IMR-90 (cell line): ENCODE data around the gene BHLHA15. TPM values are rescaled to one million over a fixed set of nuclear protein-coding genes. Genes with fewer than 3 reads are reported as not detected.

ENCODE experiments used
- ATAC-seq: fragments of 200-7000 bp; cut with Tn5 transposase; 2 replicates; pipeline ENCODE4 v1.9.1; 2020; ENCODE audit warnings: low read depth, mild to moderate bottlenecking, moderate library complexity
- BruUV-seq: library from RNA; stranded (reverse); fragments of 400-500 nt; replicated peaks from 2 replicates; lab custom pipeline; 2021; lab: Mats Ljungman, UMichigan
- CTCF ChIA-PET: fragments of 300-600 bp; formaldehyde crosslinking; extraction: SDS; loops from one replicate; lab custom pipeline; 2021; ENCODE audit warnings: antibody characterized with exemption; lab: Yijun Ruan, JAX
- POLR2A ChIA-PET: fragments of 300-600 bp; sonication (Branson Sonifier 250); formaldehyde crosslinking; loops from one replicate; lab custom pipeline; 2022; ENCODE audit warnings: antibody characterized with exemption; ENCODE audit not compliant: unreplicated experiment; lab: Charles Lee
- DNase-seq: peaks from one replicate; pipeline ENCODE4 v3.0.0; 2013
- H2AFZ ChIP-seq: replicated peaks from 2 replicates; pipeline ENCODE3; 2013; ENCODE audit warnings: low read length, mild to moderate bottlenecking; ENCODE audit not compliant: poor library complexity
- H2AK5ac ChIP-seq: 2 replicates; pipeline ENCODE4 v1.6.1; 2013; ENCODE audit warnings: low read depth, low read length, inconsistent platforms
- H2AK9ac ChIP-seq: replicated peaks from 2 replicates; pipeline ENCODE3; 2013; ENCODE audit warnings: mild to moderate bottlenecking, low read depth, low read length, moderate library complexity; ENCODE audit not compliant: poor library complexity
- H2BK120ac ChIP-seq: 2 replicates; pipeline ENCODE4 v1.6.1; 2013; ENCODE audit warnings: low read depth, low read length, inconsistent platforms
- H2BK15ac ChIP-seq: 3 replicates; pipeline ENCODE4 v1.6.1; 2013; ENCODE audit warnings: low read depth, low read length, inconsistent platforms
- H2BK20ac ChIP-seq: 2 replicates; pipeline ENCODE4 v1.6.1; 2013; ENCODE audit warnings: low read depth, mild to moderate bottlenecking, inconsistent platforms, low read length, moderate library complexity
- H2BK5ac ChIP-seq: 2 replicates; pipeline ENCODE4 v1.6.1; 2013; ENCODE audit warnings: mild to moderate bottlenecking, low read depth, low read length, inconsistent platforms; ENCODE audit not compliant: poor library complexity, severe bottlenecking
- H3K14ac ChIP-seq: replicated peaks from 2 replicates; pipeline ENCODE4 v1.6.1; 2013; ENCODE audit warnings: low read depth, low read length, inconsistent platforms
- H3K18ac ChIP-seq: 2 replicates; pipeline ENCODE4 v1.6.1; 2013; ENCODE audit warnings: low read depth, low read length, control low read depth
- H3K23ac ChIP-seq: 2 replicates; pipeline ENCODE4 v1.6.1; 2013; ENCODE audit warnings: low read depth, low read length, inconsistent platforms
- H3K27ac ChIP-seq: 2 replicates; pipeline ENCODE4 v1.5.1; 2013; ENCODE audit warnings: mild to moderate bottlenecking, control low read depth, low read length; ENCODE audit not compliant: insufficient read depth
- H3K27me3 ChIP-seq: 2 replicates; pipeline ENCODE4 v1.6.1; 2013; ENCODE audit warnings: low read length; ENCODE audit not compliant: control insufficient read depth, insufficient read depth
- H3K36me3 ChIP-seq: 2 replicates; pipeline ENCODE4 v1.6.1; 2013; ENCODE audit warnings: low read length, mixed read lengths; ENCODE audit not compliant: control insufficient read depth, insufficient read depth
- H3K4ac ChIP-seq: 2 replicates; pipeline ENCODE4 v1.6.1; 2013; ENCODE audit warnings: low read depth, low read length, inconsistent platforms
- H3K4me1 ChIP-seq: 2 replicates; pipeline ENCODE4 v1.6.1; 2013; ENCODE audit warnings: low read length, mixed read lengths; ENCODE audit not compliant: control insufficient read depth, insufficient read depth
- H3K4me2 ChIP-seq: 2 replicates; pipeline ENCODE4 v1.6.1; 2013; ENCODE audit warnings: low read depth, mild to moderate bottlenecking, control low read depth, low read length, moderate library complexity
- H3K4me3 ChIP-seq: 2 replicates; pipeline ENCODE4 v1.5.1; 2013; ENCODE audit warnings: low read depth, mild to moderate bottlenecking, control low read depth, low read length, moderate library complexity; ENCODE audit not compliant: insufficient read depth
- H3K56ac ChIP-seq: 2 replicates; pipeline ENCODE4 v1.6.1; 2013; ENCODE audit warnings: low read length, inconsistent platforms; ENCODE audit not compliant: insufficient read depth; ENCODE audit errors: extremely low read depth
- H3K79me1 ChIP-seq, 2 experiments: 2 replicates each; pipeline ENCODE4 v1.6.1; 2013; ENCODE audit warnings: low read length in 2 of 2, inconsistent platforms in 1 of 2, low read depth in 1 of 2
- H3K9ac ChIP-seq: 2 replicates; pipeline ENCODE4 v1.6.1; 2013; ENCODE audit warnings: low read depth, low read length, control low read depth
- H3K9me1 ChIP-seq: 2 replicates; pipeline ENCODE4 v1.6.1; 2013; ENCODE audit warnings: low read length, inconsistent platforms; ENCODE audit not compliant: insufficient read depth
- H3K9me3 ChIP-seq: 2 replicates; pipeline ENCODE4 v1.6.1; 2013; ENCODE audit warnings: low read length; ENCODE audit not compliant: control insufficient read depth, insufficient read depth
- H4K20me1 ChIP-seq: 2 replicates; pipeline ENCODE4 v1.6.1; 2013; ENCODE audit warnings: low read length, inconsistent platforms; ENCODE audit not compliant: insufficient read depth
- H4K5ac ChIP-seq: 2 replicates; pipeline ENCODE4 v1.6.1; 2013; ENCODE audit warnings: mild to moderate bottlenecking, low read depth, low read length, control low read depth
- H4K8ac ChIP-seq, 2 experiments: 2 replicates each; pipeline ENCODE4 v1.6.1; 2013; ENCODE audit warnings: low read depth in 2 of 2, low read length in 2 of 2, control low read depth in 1 of 2, inconsistent platforms in 1 of 2
- H4K91ac ChIP-seq: 2 replicates; pipeline ENCODE4 v1.6.1; 2013; ENCODE audit warnings: low read depth, low read length, inconsistent platforms; ENCODE audit not compliant: insufficient read depth
- CTCF ChIP-seq: conservative IDR thresholded peaks from 2 replicates; pipeline ENCODE4 v1.5.1; 2012; ENCODE audit warnings: mild to moderate bottlenecking, low read depth, low read length, improper control_type of control experiment
- MXI1 ChIP-seq: IDR thresholded peaks from 2 replicates; pipeline ENCODE4 v1.6.1; 2012; ENCODE audit warnings: low read depth, mild to moderate bottlenecking, low read length, moderate library complexity, borderline replicate concordance
- RAD21 ChIP-seq: IDR thresholded peaks from 2 replicates; pipeline ENCODE4 v1.6.1; 2012; ENCODE audit warnings: low read length, improper control_type of control experiment
- WGBS, 2 experiments: methylation state at CpG; one replicate each; pipeline versions ENCODE4 v1.1.5 to v1.1.7; 2013; ENCODE audit warnings: missing lambda C conversion rate in 2 of 2; ENCODE audit not compliant: insufficient read length in 1 of 2; ENCODE audit errors: extremely low coverage in 2 of 2; 5-methylcytosine and 5-hydroxymethylcytosine counted together
- dilution Hi-C: fragments of 300-500 bp; cut with HindIII; formaldehyde crosslinking; loops from one replicate; pipeline ENCODE4 v1.14.3; 2018; ENCODE audit warnings: low sequenced_read_pairs; ENCODE audit not compliant: unreplicated experiment
- in situ Hi-C: fragments of 300-500 bp; cut with MboI; formaldehyde crosslinking; loops from 3 replicates; pipeline ENCODE4 v1.14.3; 2019; ENCODE audit warnings: low sequenced_read_pairs, inconsistent platforms, mixed read lengths
- intact Hi-C: fragments of 100-400 bp; cut with micrococcal nuclease; formaldehyde crosslinking; loops from 2 replicates; pipeline ENCODE4 v1.10.0; 2022
- polyA plus RNA-seq, 3 experiments: library from polyadenylated mRNA; depleted of rRNA; stranded (reverse); fragments of >200 nt; gene quantifications; 2 replicates each; pipeline ENCODE4 v1.2.3, GENCODE V29; 2012; ENCODE audit warnings: low replicate concordance in 1 of 3
- total RNA-seq: library from RNA; depleted of rRNA; stranded (reverse); fragments of >200 nt; gene quantifications from 2 replicates; pipeline ENCODE4 v1.2.3, GENCODE V29; 2012

Gene BHLHA15
- total and polyA plus RNA-seq, 2 of the 4 experiments (the other 2 are of a cell fraction) = not detected

GRCh38 chr7:98162758-98163157 is 48.5 kb upstream of the BHLHA15 start:
- intact Hi-C loops (loop anchor here (5.0 kb wide), 1 partner anchor 40 kb away; no protein-coding TSS in a partner anchor), dilution Hi-C loops (no loop called here), in situ Hi-C loops (loop anchor here (5.0 to 25.0 kb wide), 2 partner anchors 140 to 300 kb away; partner anchors contain the start of gene ASNS)
- no peak overlapping the region for H3K9ac ChIP-seq
- no peak overlapping the region for H4K8ac ChIP-seq
- no peak overlapping the region for H3K4me3 ChIP-seq
- peaks cover 4% of the 10 kb centered on the region; the same call in 1 of the 2 replicates for H3K9me1 ChIP-seq
- H2BK20ac ChIP-seq = no peak overlapping the region
- no TSS peak for BruUV-seq
- H2BK120ac ChIP-seq = no peak overlapping the region
- no CpG with 5 or more reads among the region's 3 CpGs for WGBS, 2 experiments
- no peak overlapping the region for H2AK5ac ChIP-seq
- ATAC-seq (no peak), DNase-seq (no peak)
- ChIA-PET CTCF (interaction anchor here (1.4 to 5.4 kb wide), 2 partner anchors 21 to 140 kb away, joined by 3 to 37 read pairs; no protein-coding TSS in a partner anchor), POLR2A (no interaction called here)
- no peaks in the 10 kb centered on the region for H3K79me1 ChIP-seq
- no peaks in the 10 kb centered on the region for H3K4me1 ChIP-seq
- H3K23ac ChIP-seq = no peak overlapping the region
- no peak overlapping the region for H3K18ac ChIP-seq
- H3K56ac ChIP-seq = no peak overlapping the region
- H4K5ac ChIP-seq = no peak overlapping the region
- H3K14ac ChIP-seq = no peak overlapping the region
- H2AK9ac ChIP-seq = no peak overlapping the region
- no peaks in the 10 kb centered on the region for H3K27me3 ChIP-seq
- no peak overlapping the region for H2BK5ac ChIP-seq
- TF ChIP-seq MXI1 (no peak), RAD21 (no peak), CTCF (no peak)
- H3K36me3 ChIP-seq = peaks cover 2% of the 10 kb centered on the region; the same call in 1 of the 2 replicates
- no peak overlapping the region for H3K4me2 ChIP-seq
- no peak overlapping the region for H3K4ac ChIP-seq
- H2AFZ ChIP-seq = no peak overlapping the region
- H3K9me3 ChIP-seq = no peaks in the 10 kb centered on the region
- no peak overlapping the region for H3K27ac ChIP-seq
- H4K20me1 ChIP-seq = no peaks in the 10 kb centered on the region
- H4K91ac ChIP-seq = no peak overlapping the region
- H2BK15ac ChIP-seq = no peak overlapping the region
